ENCODE data around the gene SERP2.

DNA sequence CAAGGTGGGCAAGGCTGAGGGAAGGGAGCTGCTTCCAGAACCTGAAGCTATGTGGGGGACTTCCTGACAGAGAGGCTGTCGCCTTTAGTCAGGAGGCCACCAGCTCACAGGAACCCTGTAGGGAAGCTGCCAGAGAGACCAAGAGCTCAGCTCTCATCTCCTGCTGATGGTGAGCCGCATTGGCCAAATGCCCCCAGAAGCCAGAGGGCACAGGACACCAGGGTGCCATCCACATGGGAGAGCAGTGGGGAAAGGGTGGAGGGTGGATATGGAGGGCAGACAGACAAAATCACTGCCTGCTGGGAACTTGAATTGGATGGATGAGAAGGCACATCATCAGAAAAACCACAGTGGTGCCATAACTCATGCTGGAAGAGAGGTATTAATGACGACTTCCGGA lies 36.0 kb downstream of the SERP2 start:
- TF ChIP-seq EP300 (IDR thresholded peaks at IDR 0.05; ENCODE audit: borderline replicate concordance in 1 of 2, control insufficient read depth in 1 of 2, low read depth in 2 of 2, low read length in 2 of 2), result no peak
- no peak for TF ChIP-seq BMI1 (IDR thresholded peaks at IDR 0.05; ENCODE audit: borderline replicate concordance)
- TF ChIP-seq, protein P1, sequence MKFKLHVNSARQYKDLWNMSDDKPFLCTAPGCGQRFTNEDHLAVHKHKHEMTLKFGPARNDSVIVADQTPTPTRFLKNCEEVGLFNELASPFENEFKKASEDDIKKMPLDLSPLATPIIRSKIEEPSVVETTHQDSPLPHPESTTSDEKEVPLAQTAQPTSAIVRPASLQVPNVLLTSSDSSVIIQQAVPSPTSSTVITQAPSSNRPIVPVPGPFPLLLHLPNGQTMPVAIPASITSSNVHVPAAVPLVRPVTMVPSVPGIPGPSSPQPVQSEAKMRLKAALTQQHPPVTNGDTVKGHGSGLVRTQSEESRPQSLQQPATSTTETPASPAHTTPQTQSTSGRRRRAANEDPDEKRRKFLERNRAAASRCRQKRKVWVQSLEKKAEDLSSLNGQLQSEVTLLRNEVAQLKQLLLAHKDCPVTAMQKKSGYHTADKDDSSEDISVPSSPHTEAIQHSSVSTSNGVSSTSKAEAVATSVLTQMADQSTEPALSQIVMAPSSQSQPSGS (IDR thresholded peaks at IDR 0.05; ENCODE audit: low read length), result no peak
- TF ChIP-seq TCF12 (IDR thresholded peaks at IDR 0.05; ENCODE audit: low read depth, low read length), result no peak
- no peak for TF ChIP-seq IKZF2 (IDR thresholded peaks at IDR 0.05)
- TF ChIP-seq EZH2 (IDR thresholded peaks at IDR 0.05; ENCODE audit: borderline replicate concordance, control insufficient read depth, low read depth, low read length), result no peak
- TF ChIP-seq CREB1 (IDR thresholded peaks at IDR 0.05; ENCODE audit: low read depth), result no peak
- TF ChIP-seq, protein P2, sequence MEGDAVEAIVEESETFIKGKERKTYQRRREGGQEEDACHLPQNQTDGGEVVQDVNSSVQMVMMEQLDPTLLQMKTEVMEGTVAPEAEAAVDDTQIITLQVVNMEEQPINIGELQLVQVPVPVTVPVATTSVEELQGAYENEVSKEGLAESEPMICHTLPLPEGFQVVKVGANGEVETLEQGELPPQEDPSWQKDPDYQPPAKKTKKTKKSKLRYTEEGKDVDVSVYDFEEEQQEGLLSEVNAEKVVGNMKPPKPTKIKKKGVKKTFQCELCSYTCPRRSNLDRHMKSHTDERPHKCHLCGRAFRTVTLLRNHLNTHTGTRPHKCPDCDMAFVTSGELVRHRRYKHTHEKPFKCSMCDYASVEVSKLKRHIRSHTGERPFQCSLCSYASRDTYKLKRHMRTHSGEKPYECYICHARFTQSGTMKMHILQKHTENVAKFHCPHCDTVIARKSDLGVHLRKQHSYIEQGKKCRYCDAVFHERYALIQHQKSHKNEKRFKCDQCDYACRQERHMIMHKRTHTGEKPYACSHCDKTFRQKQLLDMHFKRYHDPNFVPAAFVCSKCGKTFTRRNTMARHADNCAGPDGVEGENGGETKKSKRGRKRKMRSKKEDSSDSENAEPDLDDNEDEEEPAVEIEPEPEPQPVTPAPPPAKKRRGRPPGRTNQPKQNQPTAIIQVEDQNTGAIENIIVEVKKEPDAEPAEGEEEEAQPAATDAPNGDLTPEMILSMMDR (IDR thresholded peaks at IDR 0.05 in 2 of 3, conservative IDR thresholded peaks at IDR 0.05 in 1 of 3; ENCODE audit: control insufficient read depth in 2 of 3, extremely low read depth in 1 of 3, insufficient read depth in 1 of 3, low read depth in 3 of 3, low read length in 3 of 3), result no peak
- no peak for TF ChIP-seq MYC (IDR thresholded peaks at IDR 0.05; ENCODE audit: insufficient read depth, insufficient read length, insufficient replicate concordance, low read length, severe bottlenecking)
- TF ChIP-seq TAF1 (IDR thresholded peaks at IDR 0.05; ENCODE audit: borderline replicate concordance, low read depth, low read length), result no peak
- no peak for TF ChIP-seq RFX5 (IDR thresholded peaks at IDR 0.05; ENCODE audit: low read depth, low read length)

Data from GM12878 (cell line).